GM21723 (cell line): ENCODE results near the gene LRRC4C.

ENCODE experiments used
- ATAC-seq: cut with Tn5 transposase; IDR thresholded peaks from one replicate; pipeline ENCODE4 v1.9.1; 2021; ENCODE audit warnings: mild to moderate bottlenecking, moderate library complexity; ENCODE audit not compliant: unreplicated experiment

The LRRC4C gene

GRCh38 chr11:41133023-41133422 is 326.4 kb downstream of the LRRC4C start:
- no peak for ATAC-seq

DNA sequence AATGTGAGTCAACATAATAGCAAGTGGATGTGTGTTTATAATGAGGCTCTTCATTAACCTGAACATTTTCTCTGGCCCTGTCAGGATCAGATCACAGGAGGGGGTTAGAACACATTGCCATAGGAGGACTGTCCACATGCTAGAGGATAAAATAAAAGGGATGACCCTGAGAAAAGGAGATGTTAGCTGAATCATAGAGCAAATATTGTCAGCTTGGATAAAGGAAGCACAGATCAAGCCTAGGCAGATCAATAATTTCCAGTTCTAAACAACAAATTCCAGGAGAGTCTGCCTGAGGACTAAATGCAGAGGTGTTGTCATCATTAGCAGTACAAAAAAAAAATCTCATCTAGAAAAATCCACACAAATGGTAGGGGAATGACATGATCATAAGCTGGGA is 337.9 kb downstream of the LRRC4C start:
- ATAC-seq, result no peak

- no peak for ATAC-seq
These were observed 340.0 kb downstream of the LRRC4C start for GRCh38 chr11:41119484-41119883.

GRCh38 chr11:41118521-41118920 is 340.9 kb downstream of the LRRC4C start:
- ATAC-seq, result no peak

GRCh38 chr11:41116970-41117369 is 342.5 kb downstream of the LRRC4C start:
- ATAC-seq, result no peak

DNA sequence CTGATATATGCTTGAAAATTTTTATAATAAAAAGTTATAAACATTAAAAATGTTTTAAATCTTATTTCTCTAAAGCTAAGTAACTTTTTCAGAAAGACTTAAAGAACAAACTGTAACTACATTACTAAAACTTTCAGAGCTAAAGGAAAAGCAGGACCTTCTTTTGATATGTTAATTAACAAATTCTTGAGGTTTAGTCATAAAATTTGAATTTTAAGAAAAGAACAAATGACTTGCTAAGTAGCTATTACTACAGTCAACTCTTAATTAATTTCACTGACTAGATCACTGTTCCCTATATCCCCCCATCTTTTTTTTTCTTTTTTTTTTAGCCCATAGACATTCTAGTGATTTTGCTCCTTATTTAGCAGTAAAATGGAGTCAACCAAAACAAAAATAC is 344.4 kb downstream of the LRRC4C start:
- no peak for ATAC-seq

DNA sequence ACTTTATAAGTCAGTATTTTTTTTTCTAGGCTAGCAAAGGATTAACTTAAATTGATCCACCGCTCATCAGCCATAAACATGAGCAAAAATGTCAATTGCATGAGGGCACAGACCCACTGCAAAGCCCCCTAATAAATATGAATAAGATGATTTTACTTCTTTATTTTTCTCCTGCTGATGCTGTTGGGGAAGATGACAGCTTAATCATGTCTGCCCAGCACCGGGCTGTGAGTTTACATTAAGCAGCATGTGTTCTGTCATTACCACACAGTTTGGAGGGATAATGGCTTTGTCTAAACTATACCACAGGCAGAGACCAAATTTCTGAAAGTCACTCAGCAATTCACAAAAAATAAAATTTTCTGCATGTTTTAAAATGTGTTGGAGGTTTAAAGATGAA is 346.3 kb downstream of the LRRC4C start:
- ATAC-seq, result no peak

DNA sequence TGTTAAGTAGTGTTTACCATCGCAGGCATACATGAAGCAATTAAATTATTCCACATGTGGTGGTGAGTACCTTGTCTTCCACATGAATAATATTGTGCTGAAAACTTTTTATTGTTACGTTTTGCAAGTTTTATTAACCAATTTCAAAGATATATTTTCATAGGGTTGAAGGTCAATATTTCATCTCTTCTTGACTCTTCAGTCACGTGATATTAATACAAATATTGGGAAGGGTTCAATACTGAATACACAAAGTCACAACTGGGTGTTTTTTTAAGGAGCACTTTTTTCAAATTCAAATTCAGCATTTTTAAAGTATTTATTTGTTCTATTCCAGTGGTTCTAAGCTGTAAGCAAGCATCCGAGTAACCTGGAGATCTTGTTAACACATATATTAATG is 348.9 kb downstream of the LRRC4C start:
- ATAC-seq, result no peak

DNA sequence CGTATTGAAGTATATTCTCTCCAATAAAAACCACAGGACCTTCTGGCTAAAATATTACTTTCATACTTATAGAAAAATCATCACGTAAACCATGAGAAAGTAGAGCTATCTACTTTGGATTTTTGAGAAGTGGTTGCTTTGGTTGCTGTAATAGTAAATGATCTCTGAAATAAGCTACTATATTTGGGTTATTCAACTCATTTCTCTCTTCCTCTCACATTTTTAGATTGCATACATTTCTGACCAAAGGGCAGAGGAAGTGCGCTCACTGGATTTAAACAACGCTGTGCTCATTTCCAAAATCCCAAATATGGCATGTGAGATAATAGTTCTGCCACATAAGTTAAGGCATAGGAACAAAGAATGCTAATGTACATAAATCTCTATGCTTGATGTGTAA is 357.0 kb downstream of the LRRC4C start:
- ATAC-seq, result no peak

DNA sequence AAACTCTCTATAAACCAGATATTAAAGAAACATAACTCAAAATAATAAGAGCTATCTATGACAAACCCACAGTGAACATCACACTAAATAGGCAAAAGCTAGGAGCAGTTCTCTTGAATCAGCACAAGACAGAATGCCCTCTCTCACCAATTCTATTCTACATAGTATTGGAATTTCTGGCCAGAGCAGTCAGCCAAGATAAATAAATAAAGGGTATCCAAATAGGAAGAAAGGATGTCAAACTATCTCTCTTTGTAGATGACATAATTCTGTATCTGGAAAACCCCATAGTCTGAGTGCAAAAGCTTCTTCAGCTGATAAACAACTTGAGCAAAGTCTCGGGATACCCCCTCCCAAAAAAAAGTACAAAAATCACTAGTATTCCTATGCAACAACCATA is 359.8 kb downstream of the LRRC4C start:
- no peak for ATAC-seq

DNA sequence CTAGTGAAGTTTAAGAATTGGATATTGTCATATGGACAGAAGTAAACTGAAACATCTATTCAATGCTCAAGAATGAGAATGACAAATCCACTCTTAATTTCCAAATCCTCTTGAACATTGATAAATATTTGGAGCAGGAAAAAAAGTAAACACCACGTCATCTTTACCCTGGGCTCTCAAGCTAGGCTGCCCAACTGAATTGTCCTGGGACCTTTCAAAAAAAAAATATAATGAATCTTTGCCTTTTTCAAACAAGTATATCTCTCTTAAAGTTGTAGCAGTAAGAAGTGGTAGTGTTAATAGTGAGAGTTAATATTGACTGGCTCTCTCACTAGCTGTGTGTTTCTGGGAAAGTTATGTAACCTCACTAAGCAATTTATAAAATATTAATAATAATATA is 374.3 kb downstream of the LRRC4C start:
- ATAC-seq, result no peak

DNA sequence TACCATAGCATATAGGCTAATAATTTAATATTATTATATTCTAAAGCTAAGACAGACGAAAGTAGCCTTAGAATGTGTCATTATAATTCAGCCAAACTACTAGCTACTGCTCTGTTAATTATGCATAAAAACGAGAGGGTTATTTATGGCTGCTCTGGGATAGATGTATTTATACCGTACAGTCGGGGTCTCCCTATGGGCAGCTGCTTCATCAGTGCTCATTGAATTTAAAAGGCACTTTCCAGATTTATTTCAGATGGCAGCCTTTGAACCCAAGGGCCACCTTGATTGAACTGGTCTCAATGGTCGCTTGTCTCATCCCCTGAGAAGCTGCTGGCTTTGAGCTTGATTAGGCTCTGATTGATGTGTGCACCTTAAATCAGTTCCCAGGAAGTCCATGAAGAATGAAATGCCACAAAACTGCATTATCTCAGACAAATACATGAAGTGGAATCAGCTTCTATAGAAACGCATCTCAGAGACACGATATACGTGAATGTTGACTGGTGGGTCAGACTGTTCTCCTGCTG is 377.6 kb downstream of the LRRC4C start:
- ATAC-seq, result no peak

DNA sequence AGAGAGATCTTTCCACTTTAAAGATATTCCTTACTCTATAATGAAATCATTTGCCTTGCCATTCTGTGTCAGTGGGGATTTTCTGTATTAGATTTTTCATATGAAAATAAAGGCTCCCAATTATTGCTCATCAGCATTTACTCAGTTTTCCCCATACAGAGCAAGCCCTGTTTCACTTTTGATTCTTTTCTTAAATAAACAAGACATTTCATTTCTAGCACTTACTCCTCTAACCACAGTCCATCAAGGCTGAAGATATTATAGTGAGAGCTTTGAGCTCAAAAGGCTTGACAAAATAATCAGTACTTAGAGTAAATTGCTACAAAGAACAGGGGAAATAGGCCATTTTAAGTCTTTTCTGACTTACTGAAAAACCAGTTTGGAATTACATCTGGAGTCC is 385.1 kb downstream of the LRRC4C start:
- no peak for ATAC-seq

DNA sequence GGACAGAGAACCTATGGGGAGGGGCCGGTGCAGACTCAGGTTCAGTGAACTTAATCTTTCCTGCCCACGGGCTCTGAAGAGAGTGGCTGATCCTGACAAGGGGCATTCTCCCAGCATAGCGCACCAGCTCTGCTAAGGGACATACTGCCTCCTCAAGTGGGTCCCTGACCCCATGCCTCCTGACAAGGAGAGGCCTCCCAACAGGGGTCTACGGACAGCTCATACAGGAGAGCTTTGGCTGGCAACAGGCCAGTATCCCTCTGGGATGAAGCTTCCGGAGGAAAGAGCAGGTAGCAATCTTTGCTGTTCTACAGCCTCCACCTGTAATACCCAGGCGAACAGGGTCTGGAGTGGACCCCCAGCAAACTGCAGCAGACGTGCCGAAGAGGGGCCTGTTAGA is 394.0 kb downstream of the LRRC4C start:
- ATAC-seq, result no peak

DNA sequence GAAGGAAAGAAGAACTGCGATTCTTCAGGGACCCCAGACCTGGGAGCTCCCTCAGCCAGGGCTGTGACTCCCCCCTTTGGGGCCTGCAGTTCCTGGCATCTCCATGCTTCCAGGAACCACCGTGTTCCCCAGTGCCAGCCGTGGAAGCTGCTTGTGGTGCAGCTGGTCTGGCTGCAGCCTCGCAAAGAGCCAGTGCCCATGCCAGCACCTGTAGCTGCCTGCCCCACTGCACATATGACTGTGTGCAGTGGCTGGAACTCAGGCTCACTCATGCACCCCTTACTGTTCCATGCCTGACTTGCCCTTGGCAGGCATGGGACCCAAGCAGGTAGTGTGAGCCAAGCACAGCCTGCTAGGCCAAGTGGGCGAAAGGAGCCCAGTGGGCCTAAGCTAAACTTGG is 401.3 kb downstream of the LRRC4C start:
- no peak for ATAC-seq

GRCh38 chr11:41056892-41057569 is 402.4 kb downstream of the LRRC4C start:
- no peak for ATAC-seq

DNA sequence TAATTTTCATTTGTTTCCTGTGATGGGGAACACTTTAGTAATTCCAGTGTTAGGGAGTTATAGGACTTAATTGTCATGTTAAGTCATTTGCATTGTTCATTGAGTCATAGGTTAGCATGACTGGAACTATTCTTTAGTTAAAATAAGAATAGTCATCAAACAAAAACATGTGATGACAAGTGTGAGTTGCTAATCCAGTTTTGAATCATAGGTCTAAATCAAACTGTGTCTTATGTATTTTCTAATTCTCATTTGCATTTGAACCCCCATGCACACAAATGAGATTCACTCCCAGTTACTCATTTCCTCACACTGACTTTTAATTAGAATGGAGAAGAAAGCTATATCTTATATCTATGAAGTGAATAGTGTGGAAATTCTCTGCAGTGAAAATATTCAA is 405.6 kb downstream of the LRRC4C start:
- no peak for ATAC-seq

- no peak for ATAC-seq
These were observed 407.4 kb downstream of the LRRC4C start for GRCh38 chr11:41051919-41052635.

GRCh38 chr11:41050791-41051190 is 408.7 kb downstream of the LRRC4C start:
- ATAC-seq, result no peak

DNA sequence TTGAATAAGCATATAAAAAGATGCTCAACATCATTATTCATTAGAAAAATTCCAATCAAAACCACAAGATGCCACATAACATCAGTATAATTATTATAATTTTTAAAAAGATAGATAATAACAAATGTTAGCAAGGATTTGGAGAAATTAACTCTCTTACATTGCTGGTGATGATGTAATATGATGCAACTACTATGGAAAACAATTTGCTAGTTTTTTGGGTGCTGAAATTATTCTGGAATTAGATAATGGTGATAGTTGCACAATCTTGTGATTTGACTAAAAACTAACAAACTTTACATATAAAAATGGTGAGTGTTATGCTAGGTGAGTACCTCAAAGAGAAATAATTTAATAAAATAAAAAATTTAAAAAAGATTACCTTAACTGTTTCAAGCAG is 412.2 kb downstream of the LRRC4C start:
- ATAC-seq, result no peak

- no peak for ATAC-seq
These were observed 414.2 kb downstream of the LRRC4C start for GRCh38 chr11:41045266-41045665.

- ATAC-seq, result no peak
These were observed 414.7 kb downstream of the LRRC4C start for GRCh38 chr11:41044747-41045146.

DNA sequence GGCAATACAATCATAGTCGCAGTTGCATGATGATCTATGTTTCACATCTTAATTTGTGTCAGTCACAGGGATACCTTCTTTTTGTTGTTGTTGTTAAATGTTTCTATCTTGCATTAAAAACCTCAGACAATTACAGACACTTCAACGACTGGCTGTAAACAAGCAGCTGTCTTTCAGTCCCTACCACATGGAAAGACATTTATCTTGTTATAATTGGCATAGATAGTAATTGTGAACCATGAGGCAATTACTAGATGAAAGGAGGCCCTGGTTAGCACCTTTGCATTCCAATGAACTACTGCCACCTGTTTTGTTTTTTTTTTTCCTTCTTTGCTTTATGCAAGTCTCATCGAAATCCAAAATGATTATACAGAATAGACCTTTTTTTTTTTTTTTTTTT is 416.8 kb downstream of the LRRC4C start:
- ATAC-seq, result no peak
